GM21825 (cell line): ENCODE data around the gene FOXO3.
"Not testable (repeated sequence)": the region's sequence is repeated elsewhere in the genome, so short reads cannot be mapped to it uniquely, and the experiment has no call there.

Source experiments
- ATAC-seq: cut with Tn5 transposase; IDR thresholded peaks from one replicate; pipeline ENCODE4 v1.9.1; 2021; ENCODE audit warnings: mild to moderate bottlenecking, moderate library complexity; ENCODE audit not compliant: unreplicated experiment

FOXO3 gene

GRCh38 chr6:108655806-108656651 lies 95.3 kb downstream of the FOXO3 start:
- no peak for ATAC-seq

GRCh38 chr6:108656836-108657235 lies 96.1 kb downstream of the FOXO3 start:
- no peak for ATAC-seq

GRCh38 chr6:108658174-108658573 lies 97.5 kb downstream of the FOXO3 start:
- no peak for ATAC-seq

GRCh38 chr6:108658785-108659184 lies 98.1 kb downstream of the FOXO3 start:
- not testable (repeated sequence) for ATAC-seq

- ATAC-seq = no peak
These were observed 99.5 kb downstream of the FOXO3 start for GRCh38 chr6:108660251-108660650.

GRCh38 chr6:108661430-108661829 lies 100.7 kb downstream of the FOXO3 start:
- no peak for ATAC-seq

GRCh38 chr6:108661982-108662381 lies 101.3 kb downstream of the FOXO3 start:
- no peak for ATAC-seq

- ATAC-seq = no peak
These were observed 102.0 kb downstream of the FOXO3 start for GRCh38 chr6:108662702-108663101.

- not testable (repeated sequence) for ATAC-seq
These were observed 102.9 kb downstream of the FOXO3 start for GRCh38 chr6:108663494-108664064.

- ATAC-seq = no peak
These were observed 104.9 kb downstream of the FOXO3 start for GRCh38 chr6:108665495-108666196.

- ATAC-seq = no peak
These were observed 106.0 kb downstream of the FOXO3 start for GRCh38 chr6:108666656-108667260.

GRCh38 chr6:108667993-108668392 lies 107.3 kb downstream of the FOXO3 start:
- ATAC-seq = no peak

GRCh38 chr6:108669673-108670072 lies 109.0 kb downstream of the FOXO3 start:
- ATAC-seq = no peak

- ATAC-seq = no peak
These were observed 110.5 kb downstream of the FOXO3 start for GRCh38 chr6:108671175-108671574.

GRCh38 chr6:108671790-108672189 lies 111.1 kb downstream of the FOXO3 start:
- ATAC-seq = no peak

- ATAC-seq = no peak
These were observed 111.9 kb downstream of the FOXO3 start for GRCh38 chr6:108672641-108673040.

GRCh38 chr6:108673153-108673552 lies 112.4 kb downstream of the FOXO3 start:
- no peak for ATAC-seq

- ATAC-seq = no peak
These were observed 112.9 kb downstream of the FOXO3 start for GRCh38 chr6:108673602-108674001.

- ATAC-seq = no peak
These were observed 114.8 kb downstream of the FOXO3 start for GRCh38 chr6:108675226-108676200.

GRCh38 chr6:108676555-108676954 lies 115.8 kb downstream of the FOXO3 start:
- no peak for ATAC-seq
